Progenitor cell of endocrine pancreas (in vitro differentiated cells): ENCODE data around the gene PA2G4. TPM values are rescaled to one million over a fixed set of nuclear protein-coding genes. Genes with fewer than 3 reads are reported as not detected.

Experiments
- DNase-seq: peaks from one replicate; pipeline ENCODE4 v3.0.0; 2021; ENCODE audit warnings: low spot score; ENCODE audit not compliant: unreplicated experiment
- H3K27ac Mint-ChIP-seq: 2 replicates; pipeline ENCODE4 v1.8.0; 2021; ENCODE audit warnings: mild to moderate bottlenecking, moderate library complexity, mixed read lengths
- H3K27me3 Mint-ChIP-seq: 2 replicates; pipeline ENCODE4 v1.8.0; 2021; ENCODE audit warnings: mixed read lengths
- H3K36me3 Mint-ChIP-seq: 2 replicates; pipeline ENCODE4 v1.8.0; 2022; ENCODE audit warnings: mixed read lengths; ENCODE audit not compliant: insufficient read depth
- H3K4me1 Mint-ChIP-seq: 2 replicates; pipeline ENCODE4 v1.8.0; 2021; ENCODE audit warnings: low read depth, mixed read lengths
- H3K4me3 Mint-ChIP-seq: 2 replicates; pipeline ENCODE4 v1.8.0; 2021; ENCODE audit warnings: low read depth, mild to moderate bottlenecking, moderate library complexity, mixed read lengths
- H3K9me3 Mint-ChIP-seq: 2 replicates; pipeline ENCODE4 v1.8.0; 2021; ENCODE audit warnings: low read depth, mixed read lengths
- CTCF ChIP-seq: fragments of 200-600 bp; sonication (generic); IDR thresholded peaks from one replicate; pipeline ENCODE4 v1.5.0; 2021; ENCODE audit warnings: antibody characterized with exemption, mild to moderate bottlenecking; ENCODE audit not compliant: unreplicated experiment
- total RNA-seq: library from RNA; stranded (reverse); gene quantifications from 2 replicates; pipeline ENCODE4 v1.2.1, GENCODE V29; 2021

PA2G4 gene
- total RNA-seq, 1 donor from 2014 or later: 103 TPM

GRCh38 chr12:56078427-56078826 is 25.9 kb upstream of the PA2G4 start:
- Mint-ChIP-seq H3K4me1 (peaks cover 22% of the 10 kb centered on the region), H3K27ac (peak overlapping the region; percentile 99), H3K27me3 (no peaks in the 10 kb centered on the region), H3K36me3 (no peaks in the 10 kb centered on the region), H3K4me3 (peak overlapping the region; percentile 93), H3K9me3 (no peaks in the 10 kb centered on the region)
- DNase-seq: no peak
- TF ChIP-seq CTCF: no peak

GRCh38 chr12:56078931-56079722 is 25.2 kb upstream of the PA2G4 start:
- H3K27me3 Mint-ChIP-seq: no peaks in the 10 kb centered on the region
- H3K27ac Mint-ChIP-seq: peak overlapping the region; percentile 99
- peak overlapping the region; percentile 93 for H3K4me3 Mint-ChIP-seq
- peaks cover 4% of the 10 kb centered on the region for H3K36me3 Mint-ChIP-seq
- H3K9me3 Mint-ChIP-seq: no peaks in the 10 kb centered on the region
- TF ChIP-seq CTCF: peak; percentile 73
- H3K4me1 Mint-ChIP-seq: peaks cover 27% of the 10 kb centered on the region
- DNase-seq: peak; percentile 91

GRCh38 chr12:56079723-56080555 is 24.4 kb upstream of the PA2G4 start, which contains the start of gene ERBB3:
TSS of gene ERBB3 (plus strand) at chr12:56080165. CDS start at chr12:56080301, 136 bp downstream.
- H3K9me3 Mint-ChIP-seq: no peaks in the 10 kb centered on the region
- DNase-seq: peak; percentile 75
- TF ChIP-seq CTCF: no peak
- H3K27me3 Mint-ChIP-seq: no peaks in the 10 kb centered on the region
- peak within 1 kb of the TSS; percentile 99 for H3K27ac Mint-ChIP-seq
- H3K36me3 Mint-ChIP-seq: peaks cover 9% of the 10 kb centered on the region
- peaks cover 27% of the 10 kb centered on the region for H3K4me1 Mint-ChIP-seq
- peak within 1 kb of the TSS; percentile 93 for H3K4me3 Mint-ChIP-seq

- H3K9me3 Mint-ChIP-seq: no peaks in the 10 kb centered on the region
- peak overlapping the region; percentile 99 for H3K27ac Mint-ChIP-seq
- TF ChIP-seq CTCF: peak; percentile 9
- no peaks in the 10 kb centered on the region for H3K27me3 Mint-ChIP-seq
- H3K4me3 Mint-ChIP-seq: peak overlapping the region; percentile 93
- H3K36me3 Mint-ChIP-seq: peaks cover 13% of the 10 kb centered on the region
- H3K4me1 Mint-ChIP-seq: peaks cover 27% of the 10 kb centered on the region
- DNase-seq: peak; percentile 21
Observed at GRCh38 chr12:56080556-56081138, 23.7 kb upstream of the PA2G4 start.
